GM23338 (cell line): ENCODE results near the gene LCE3E. TPM values are rescaled to one million over a fixed set of nuclear protein-coding genes. Genes with fewer than 3 reads are reported as not detected.

Experiments used
- CREB1 ChIP-seq: fragments of 250-450 bp; sonication (Bioruptor Pico); IDR thresholded peaks from 2 replicates; pipeline ENCODE4 v1.5.0; 2020; ENCODE audit warnings: low read depth, mild to moderate bottlenecking, moderate library complexity
- ETS1 ChIP-seq: IDR thresholded peaks from 2 replicates; pipeline ENCODE4 v1.6.1; 2016; ENCODE audit warnings: antibody characterized with exemption
- EZH2 ChIP-seq: fragments of 200-600 bp; sonication (generic); IDR thresholded peaks from one replicate; pipeline ENCODE4 v1.8.0; 2017; ENCODE audit warnings: antibody characterized with exemption, mild to moderate bottlenecking, low read depth; ENCODE audit not compliant: unreplicated experiment
- NANOG ChIP-seq: IDR thresholded peaks from 2 replicates; pipeline ENCODE4 v1.6.1; 2016; ENCODE audit warnings: antibody characterized with exemption, borderline replicate concordance
- REST ChIP-seq: IDR thresholded peaks from one replicate; pipeline ENCODE4 v1.6.1; 2018; ENCODE audit warnings: antibody characterized with exemption; ENCODE audit not compliant: unreplicated experiment
- ZNF114 ChIP-seq: fragments of 250-450 bp; sonication (Bioruptor Pico); IDR thresholded peaks from 2 replicates; pipeline ENCODE4 v1.5.0; 2020; ENCODE audit warnings: mild to moderate bottlenecking, moderate library complexity
- ZNF331 ChIP-seq: fragments of 250-450 bp; sonication (Bioruptor Pico); IDR thresholded peaks from 2 replicates; pipeline ENCODE4 v1.5.0; 2020; ENCODE audit warnings: low read depth, mild to moderate bottlenecking, moderate library complexity
- ZNF462 ChIP-seq: fragments of 250-450 bp; sonication (Bioruptor Pico); IDR thresholded peaks from 2 replicates; pipeline ENCODE4 v1.5.0; 2020; ENCODE audit warnings: mild to moderate bottlenecking, moderate library complexity
- polyA plus RNA-seq: library from polyadenylated mRNA; unstranded; fragments of >200 nt; fragmentation: Nextera tagmentation; extraction: Ambion mirVana; gene quantifications from 2 replicates; pipeline ENCODE4 v1.2.1, GENCODE V29; 2016
- small RNA-seq: library from RNA; depleted of rRNA; stranded (forward); fragments of <200 nt; gene quantifications from one replicate; pipeline ENCODE3, GENCODE V24; 2014; ENCODE audit warnings: low replicate concordance
- total RNA-seq: library from RNA; depleted of rRNA; stranded (reverse); fragments of >200 nt; shearing (Covaris generic); gene quantifications from 2 replicates; pipeline ENCODE4 v1.2.3, GENCODE V29; 2014; rRNA removed

LCE3E gene
- total and polyA plus RNA-seq, 2 experiments from 2014 or later: not detected

- no peak for TF ChIP-seq ZNF462 (CRISPR knock-in tag)
- no peak for TF ChIP-seq NANOG
- no peak for TF ChIP-seq EZH2
- no peak for TF ChIP-seq REST
- TF ChIP-seq ETS1: no peak
- no peak for TF ChIP-seq ZNF331
- no peak for TF ChIP-seq CREB1
- TF ChIP-seq ZNF114: no peak
Measured at GRCh38 chr1:152516082-152516481, 50.5 kb downstream of the LCE3E start (continued).

Small RNA genes lying within 50 kb of the gene (small RNA-seq; reads per million reads assigned to genes)
- not detected for gene LCE3B

Other genes with a start within 250 kb of the LCE3E start
- 0.03 TPM in 1 of 2 replicates, not detected in the other for gene FLG, start 241.5 kb downstream of the LCE3E start, total RNA-seq
- not detected in 2 replicates for gene FLG, start 241.5 kb downstream of the LCE3E start, polyA plus RNA-seq
- not detected in 2 replicates for gene FLG2, start 206.8 kb downstream of the LCE3E start, total RNA-seq
- not detected in 2 replicates for gene FLG2, start 206.8 kb downstream of the LCE3E start, polyA plus RNA-seq
- gene CRNN, start 152.5 kb downstream of the LCE3E start, total RNA-seq: not detected in 2 replicates
- not detected in 2 replicates for gene CRNN, start 152.5 kb downstream of the LCE3E start, polyA plus RNA-seq
- not detected in 2 replicates for gene LCE5A, start 56.0 kb downstream of the LCE3E start, total RNA-seq
- gene LCE5A, start 56.0 kb downstream of the LCE3E start, polyA plus RNA-seq: not detected in 2 replicates
- not detected in 2 replicates for gene CRCT1, start 52.3 kb downstream of the LCE3E start, total RNA-seq
- gene CRCT1, start 52.3 kb downstream of the LCE3E start, polyA plus RNA-seq: not detected in 2 replicates
- gene LCE3D, start 13.7 kb upstream of the LCE3E start, total RNA-seq: not detected in 2 replicates
- gene LCE3D, start 13.7 kb upstream of the LCE3E start, polyA plus RNA-seq: 0.52 TPM in 1 of 2 replicates, not detected in the other
- not detected in 2 replicates for gene LCE3C, start 33.5 kb upstream of the LCE3E start, total RNA-seq
- not detected in 2 replicates for gene LCE3C, start 33.5 kb upstream of the LCE3E start, polyA plus RNA-seq
- gene LCE3B, start 47.0 kb upstream of the LCE3E start, total RNA-seq: not detected in 2 replicates
- not detected in 2 replicates for gene LCE3B, start 47.0 kb upstream of the LCE3E start, polyA plus RNA-seq
- gene LCE3A, start 56.3 kb upstream of the LCE3E start, total RNA-seq: not detected in 2 replicates
- not detected in 2 replicates for gene LCE3A, start 56.3 kb upstream of the LCE3E start, polyA plus RNA-seq
- gene LCE2D, start 96.6 kb upstream of the LCE3E start, total RNA-seq: not detected in 2 replicates
- gene LCE2D, start 96.6 kb upstream of the LCE3E start, polyA plus RNA-seq: not detected in 2 replicates
- gene LCE2C, start 108.5 kb upstream of the LCE3E start, total RNA-seq: not detected in 2 replicates
- gene LCE2C, start 108.5 kb upstream of the LCE3E start, polyA plus RNA-seq: not detected in 2 replicates
- not detected in 2 replicates for gene LCE2B, start 119.3 kb upstream of the LCE3E start, total RNA-seq
- not detected in 2 replicates for gene LCE2B, start 119.3 kb upstream of the LCE3E start, polyA plus RNA-seq
- not detected in 2 replicates for gene LCE2A, start 131.6 kb upstream of the LCE3E start, total RNA-seq
- gene LCE2A, start 131.6 kb upstream of the LCE3E start, polyA plus RNA-seq: not detected in 2 replicates
- not detected in 2 replicates for gene LCE4A, start 141.4 kb upstream of the LCE3E start, total RNA-seq
- gene LCE4A, start 141.4 kb upstream of the LCE3E start, polyA plus RNA-seq: not detected in 2 replicates
- not detected in 2 replicates for gene KPRP, start 191.2 kb upstream of the LCE3E start, total RNA-seq
- not detected in 2 replicates for gene KPRP, start 191.2 kb upstream of the LCE3E start, polyA plus RNA-seq
- gene LCE1F, start 208.4 kb upstream of the LCE3E start, total RNA-seq: not detected in 2 replicates
- gene LCE1F, start 208.4 kb upstream of the LCE3E start, polyA plus RNA-seq: not detected in 2 replicates
- not detected in 2 replicates for gene LCE1E, start 219.5 kb upstream of the LCE3E start, total RNA-seq
- 0.43 TPM in 1 of 2 replicates, not detected in the other for gene LCE1E, start 219.5 kb upstream of the LCE3E start, polyA plus RNA-seq
- gene LCE1D, start 229.9 kb upstream of the LCE3E start, total RNA-seq: not detected in 2 replicates
- not detected in 2 replicates for gene LCE1D, start 229.9 kb upstream of the LCE3E start, polyA plus RNA-seq
- gene LCE1C, start 239.9 kb upstream of the LCE3E start, total RNA-seq: not detected in 2 replicates
- not detected in 2 replicates for gene LCE1C, start 239.9 kb upstream of the LCE3E start, polyA plus RNA-seq
- not detected in 2 replicates for gene LCE1B, start 245.2 kb upstream of the LCE3E start, total RNA-seq
- gene LCE1B, start 245.2 kb upstream of the LCE3E start, polyA plus RNA-seq: not detected in 2 replicates